DMS 273 treated with DMSO at 0.1 percent for 48 hours (cell line): ENCODE results near the gene SIAH2.
A peak's percentile ranks its signal among the peaks of the same experiment; 100 is the strongest.
"Not testable (repeated sequence)": the region's sequence is repeated elsewhere in the genome, so short reads cannot be mapped to it uniquely, and the experiment has no call there.

Experiments used
- DNase-seq: peaks from one replicate; lab custom pipeline; 2025; lab: John Stamatoyannopoulos, UW

SIAH2 gene

GRCh38 chr3:150763122-150763840, at the start of gene SIAH2:
SIAH2 (minus strand) TSS chr3:150763169; CDS start chr3:150762849, 320 bp downstream.
- peak; percentile 88 for DNase-seq

GRCh38 chr3:150811984-150812383, 49.0 kb upstream of the SIAH2 start:
- no peak for DNase-seq

GRCh38 chr3:150810641-150811040, 47.7 kb upstream of the SIAH2 start:
- no peak for DNase-seq

GRCh38 chr3:150806185-150806835, 43.3 kb upstream of the SIAH2 start:
- no peak for DNase-seq

- DNase-seq, result no peak
Measured at GRCh38 chr3:150805354-150805753, 42.4 kb upstream of the SIAH2 start.

GRCh38 chr3:150803440-150803985, 40.5 kb upstream of the SIAH2 start:
- no peak for DNase-seq

- no peak for DNase-seq
Measured at GRCh38 chr3:150800722-150801121, 37.8 kb upstream of the SIAH2 start.

GRCh38 chr3:150798122-150798618, 35.2 kb upstream of the SIAH2 start:
- DNase-seq, result no peak

GRCh38 chr3:150797155-150797554, 34.2 kb upstream of the SIAH2 start:
- DNase-seq, result no peak

- DNase-seq, result not testable (repeated sequence)
Measured at GRCh38 chr3:150796527-150796926, 33.6 kb upstream of the SIAH2 start.

GRCh38 chr3:150793641-150794040, 30.7 kb upstream of the SIAH2 start:
- no peak for DNase-seq

GRCh38 chr3:150790629-150791028, 27.7 kb upstream of the SIAH2 start:
- DNase-seq, result no peak

- no peak for DNase-seq
Measured at GRCh38 chr3:150789451-150789850, 26.5 kb upstream of the SIAH2 start.

- DNase-seq, result peak; percentile 40
Measured at GRCh38 chr3:150787741-150788370, 24.9 kb upstream of the SIAH2 start.

- DNase-seq, result no peak
Measured at GRCh38 chr3:150786791-150787190, 23.8 kb upstream of the SIAH2 start.

- DNase-seq, result no peak
Measured at GRCh38 chr3:150784747-150785125, 21.8 kb upstream of the SIAH2 start.

GRCh38 chr3:150783920-150784746, 21.2 kb upstream of the SIAH2 start:
- DNase-seq, result no peak

GRCh38 chr3:150783316-150783715, 20.3 kb upstream of the SIAH2 start:
- DNase-seq, result no peak

GRCh38 chr3:150779402-150779858, 16.5 kb upstream of the SIAH2 start:
- no peak for DNase-seq

- DNase-seq, result no peak
Measured at GRCh38 chr3:150778793-150779401, 15.9 kb upstream of the SIAH2 start.

- DNase-seq, result no peak
Measured at GRCh38 chr3:150775001-150775599, 12.1 kb upstream of the SIAH2 start.
